ENCODE measurements around the gene GJC3. TPM values are rescaled to one million over a fixed set of nuclear protein-coding genes. Genes with fewer than 3 reads are reported as not detected.

The GJC3 gene
- total and polyA plus RNA-seq, 2 of the 13 experiments (the other 11 are each of a cell fraction or from before 2014, with no cell fraction given), result 0.75 to 1.4 TPM

DNA sequence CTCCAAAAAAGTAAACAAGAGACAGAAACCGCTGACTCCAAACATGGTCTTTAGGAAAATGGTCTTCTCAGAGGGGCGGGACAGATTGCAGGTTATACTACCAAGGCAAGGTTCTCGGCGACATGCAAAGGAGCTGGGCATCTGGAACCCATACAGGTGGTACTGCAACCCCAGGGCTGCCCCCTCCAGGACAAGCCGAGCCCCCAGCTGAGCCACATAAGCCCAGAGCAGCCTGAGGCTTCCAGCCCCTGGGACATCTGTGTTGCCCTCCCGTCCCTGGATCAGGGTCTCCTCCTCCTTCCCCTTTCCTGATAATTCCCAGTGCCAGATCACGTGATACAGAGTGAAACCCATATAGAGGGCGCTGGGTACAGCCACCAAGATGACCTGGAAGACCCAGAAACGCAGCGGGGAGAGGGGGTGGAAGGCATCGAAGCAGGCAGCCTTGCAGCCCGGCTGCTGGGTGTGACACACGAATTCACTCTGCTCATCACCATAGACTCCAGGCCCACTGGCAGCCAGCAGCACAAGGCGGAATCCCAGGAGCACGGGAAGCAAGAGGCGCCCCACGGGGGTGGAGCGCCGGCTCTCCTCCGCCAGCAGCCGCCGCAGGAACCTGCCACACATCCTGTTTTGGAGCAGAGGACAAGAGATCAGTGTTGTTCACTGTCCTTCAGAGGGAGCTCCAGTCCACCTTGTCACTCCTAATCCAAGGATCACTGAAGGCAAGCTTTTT, at the start of gene GJC3 (continued):
- TF ChIP-seq MYC (CRISPR knock-in tag; IDR thresholded peaks at IDR 0.05; ENCODE audit: borderline replicate concordance), result peak; percentile 39; the same call in 1 of the 2 replicates
- peak; percentile 63; the same call in 1 of the 2 replicates for TF ChIP-seq RAD21 (CRISPR knock-in tag; IDR thresholded peaks at IDR 0.05)
- TF ChIP-seq KLF16 (CRISPR knock-in tag; IDR thresholded peaks at IDR 0.05), result no peak
- TF ChIP-seq, protein P1, sequence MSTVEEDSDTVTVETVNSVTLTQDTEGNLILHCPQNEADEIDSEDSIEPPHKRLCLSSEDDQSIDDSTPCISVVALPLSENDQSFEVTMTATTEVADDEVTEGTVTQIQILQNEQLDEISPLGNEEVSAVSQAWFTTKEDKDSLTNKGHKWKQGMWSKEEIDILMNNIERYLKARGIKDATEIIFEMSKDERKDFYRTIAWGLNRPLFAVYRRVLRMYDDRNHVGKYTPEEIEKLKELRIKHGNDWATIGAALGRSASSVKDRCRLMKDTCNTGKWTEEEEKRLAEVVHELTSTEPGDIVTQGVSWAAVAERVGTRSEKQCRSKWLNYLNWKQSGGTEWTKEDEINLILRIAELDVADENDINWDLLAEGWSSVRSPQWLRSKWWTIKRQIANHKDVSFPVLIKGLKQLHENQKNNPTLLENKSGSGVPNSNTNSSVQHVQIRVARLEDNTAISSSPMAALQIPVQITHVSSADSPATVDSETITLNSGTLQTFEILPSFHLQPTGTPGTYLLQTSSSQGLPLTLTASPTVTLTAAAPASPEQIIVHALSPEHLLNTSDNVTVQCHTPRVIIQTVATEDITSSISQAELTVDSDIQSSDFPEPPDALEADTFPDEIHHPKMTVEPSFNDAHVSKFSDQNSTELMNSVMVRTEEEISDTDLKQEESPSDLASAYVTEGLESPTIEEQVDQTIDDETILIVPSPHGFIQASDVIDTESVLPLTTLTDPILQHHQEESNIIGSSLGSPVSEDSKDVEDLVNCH (CRISPR knock-in tag; IDR thresholded peaks at IDR 0.05), result 0 out of 2 replicates have a peak, but pooled peaks have one; percentile 41
- no peak for TF ChIP-seq ZSCAN20 (CRISPR knock-in tag; IDR thresholded peaks at IDR 0.05; ENCODE audit: borderline replicate concordance)
- TF ChIP-seq MYNN (CRISPR knock-in tag; IDR thresholded peaks at IDR 0.05; ENCODE audit: low read depth), result no peak
- TF ChIP-seq, protein P2, sequence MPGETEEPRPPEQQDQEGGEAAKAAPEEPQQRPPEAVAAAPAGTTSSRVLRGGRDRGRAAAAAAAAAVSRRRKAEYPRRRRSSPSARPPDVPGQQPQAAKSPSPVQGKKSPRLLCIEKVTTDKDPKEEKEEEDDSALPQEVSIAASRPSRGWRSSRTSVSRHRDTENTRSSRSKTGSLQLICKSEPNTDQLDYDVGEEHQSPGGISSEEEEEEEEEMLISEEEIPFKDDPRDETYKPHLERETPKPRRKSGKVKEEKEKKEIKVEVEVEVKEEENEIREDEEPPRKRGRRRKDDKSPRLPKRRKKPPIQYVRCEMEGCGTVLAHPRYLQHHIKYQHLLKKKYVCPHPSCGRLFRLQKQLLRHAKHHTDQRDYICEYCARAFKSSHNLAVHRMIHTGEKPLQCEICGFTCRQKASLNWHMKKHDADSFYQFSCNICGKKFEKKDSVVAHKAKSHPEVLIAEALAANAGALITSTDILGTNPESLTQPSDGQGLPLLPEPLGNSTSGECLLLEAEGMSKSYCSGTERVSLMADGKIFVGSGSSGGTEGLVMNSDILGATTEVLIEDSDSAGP (CRISPR knock-in tag; IDR thresholded peaks at IDR 0.05; ENCODE audit: borderline replicate concordance), result peak; percentile 70; the same call in 1 of the 2 replicates
- TF ChIP-seq, protein P3, sequence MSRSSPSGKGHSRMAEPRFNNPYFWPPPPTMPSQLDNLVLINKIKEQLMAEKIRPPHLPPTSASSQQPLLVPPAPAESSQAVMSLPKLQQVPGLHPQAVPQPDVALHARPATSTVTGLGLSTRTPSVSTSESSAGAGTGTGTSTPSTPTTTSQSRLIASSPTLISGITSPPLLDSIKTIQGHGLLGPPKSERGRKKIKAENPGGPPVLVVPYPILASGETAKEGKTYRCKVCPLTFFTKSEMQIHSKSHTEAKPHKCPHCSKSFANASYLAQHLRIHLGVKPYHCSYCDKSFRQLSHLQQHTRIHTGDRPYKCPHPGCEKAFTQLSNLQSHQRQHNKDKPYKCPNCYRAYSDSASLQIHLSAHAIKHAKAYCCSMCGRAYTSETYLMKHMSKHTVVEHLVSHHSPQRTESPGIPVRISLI (CRISPR knock-in tag; IDR thresholded peaks at IDR 0.05; ENCODE audit: borderline replicate concordance), result no peak
- TF ChIP-seq ZNF3 (CRISPR knock-in tag; IDR thresholded peaks at IDR 0.05), result no peak
- TF ChIP-seq, protein P4, sequence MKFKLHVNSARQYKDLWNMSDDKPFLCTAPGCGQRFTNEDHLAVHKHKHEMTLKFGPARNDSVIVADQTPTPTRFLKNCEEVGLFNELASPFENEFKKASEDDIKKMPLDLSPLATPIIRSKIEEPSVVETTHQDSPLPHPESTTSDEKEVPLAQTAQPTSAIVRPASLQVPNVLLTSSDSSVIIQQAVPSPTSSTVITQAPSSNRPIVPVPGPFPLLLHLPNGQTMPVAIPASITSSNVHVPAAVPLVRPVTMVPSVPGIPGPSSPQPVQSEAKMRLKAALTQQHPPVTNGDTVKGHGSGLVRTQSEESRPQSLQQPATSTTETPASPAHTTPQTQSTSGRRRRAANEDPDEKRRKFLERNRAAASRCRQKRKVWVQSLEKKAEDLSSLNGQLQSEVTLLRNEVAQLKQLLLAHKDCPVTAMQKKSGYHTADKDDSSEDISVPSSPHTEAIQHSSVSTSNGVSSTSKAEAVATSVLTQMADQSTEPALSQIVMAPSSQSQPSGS (CRISPR knock-in tag; IDR thresholded peaks at IDR 0.05), result no peak
- TF ChIP-seq, protein P5, sequence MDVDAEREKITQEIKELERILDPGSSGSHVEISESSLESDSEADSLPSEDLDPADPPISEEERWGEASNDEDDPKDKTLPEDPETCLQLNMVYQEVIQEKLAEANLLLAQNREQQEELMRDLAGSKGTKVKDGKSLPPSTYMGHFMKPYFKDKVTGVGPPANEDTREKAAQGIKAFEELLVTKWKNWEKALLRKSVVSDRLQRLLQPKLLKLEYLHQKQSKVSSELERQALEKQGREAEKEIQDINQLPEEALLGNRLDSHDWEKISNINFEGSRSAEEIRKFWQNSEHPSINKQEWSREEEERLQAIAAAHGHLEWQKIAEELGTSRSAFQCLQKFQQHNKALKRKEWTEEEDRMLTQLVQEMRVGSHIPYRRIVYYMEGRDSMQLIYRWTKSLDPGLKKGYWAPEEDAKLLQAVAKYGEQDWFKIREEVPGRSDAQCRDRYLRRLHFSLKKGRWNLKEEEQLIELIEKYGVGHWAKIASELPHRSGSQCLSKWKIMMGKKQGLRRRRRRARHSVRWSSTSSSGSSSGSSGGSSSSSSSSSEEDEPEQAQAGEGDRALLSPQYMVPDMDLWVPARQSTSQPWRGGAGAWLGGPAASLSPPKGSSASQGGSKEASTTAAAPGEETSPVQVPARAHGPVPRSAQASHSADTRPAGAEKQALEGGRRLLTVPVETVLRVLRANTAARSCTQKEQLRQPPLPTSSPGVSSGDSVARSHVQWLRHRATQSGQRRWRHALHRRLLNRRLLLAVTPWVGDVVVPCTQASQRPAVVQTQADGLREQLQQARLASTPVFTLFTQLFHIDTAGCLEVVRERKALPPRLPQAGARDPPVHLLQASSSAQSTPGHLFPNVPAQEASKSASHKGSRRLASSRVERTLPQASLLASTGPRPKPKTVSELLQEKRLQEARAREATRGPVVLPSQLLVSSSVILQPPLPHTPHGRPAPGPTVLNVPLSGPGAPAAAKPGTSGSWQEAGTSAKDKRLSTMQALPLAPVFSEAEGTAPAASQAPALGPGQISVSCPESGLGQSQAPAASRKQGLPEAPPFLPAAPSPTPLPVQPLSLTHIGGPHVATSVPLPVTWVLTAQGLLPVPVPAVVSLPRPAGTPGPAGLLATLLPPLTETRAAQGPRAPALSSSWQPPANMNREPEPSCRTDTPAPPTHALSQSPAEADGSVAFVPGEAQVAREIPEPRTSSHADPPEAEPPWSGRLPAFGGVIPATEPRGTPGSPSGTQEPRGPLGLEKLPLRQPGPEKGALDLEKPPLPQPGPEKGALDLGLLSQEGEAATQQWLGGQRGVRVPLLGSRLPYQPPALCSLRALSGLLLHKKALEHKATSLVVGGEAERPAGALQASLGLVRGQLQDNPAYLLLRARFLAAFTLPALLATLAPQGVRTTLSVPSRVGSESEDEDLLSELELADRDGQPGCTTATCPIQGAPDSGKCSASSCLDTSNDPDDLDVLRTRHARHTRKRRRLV (CRISPR knock-in tag; IDR thresholded peaks at IDR 0.05), result no peak
- TF ChIP-seq ZBTB21 (CRISPR knock-in tag; IDR thresholded peaks at IDR 0.05), result no peak
- TF ChIP-seq LCORL (IDR thresholded peaks at IDR 0.05), result no peak
- peak; percentile 29; the same call in 1 of the 2 replicates for TF ChIP-seq LCORL (CRISPR knock-in tag; IDR thresholded peaks at IDR 0.05)

Data from HepG2 (cell line).